ENCODE measurements around the gene MAPK11. TPM values are rescaled to one million over a fixed set of nuclear protein-coding genes. Genes with fewer than 3 reads are reported as not detected.

Gene MAPK11
- total RNA-seq, 1 donor = 3.0 TPM

DNA sequence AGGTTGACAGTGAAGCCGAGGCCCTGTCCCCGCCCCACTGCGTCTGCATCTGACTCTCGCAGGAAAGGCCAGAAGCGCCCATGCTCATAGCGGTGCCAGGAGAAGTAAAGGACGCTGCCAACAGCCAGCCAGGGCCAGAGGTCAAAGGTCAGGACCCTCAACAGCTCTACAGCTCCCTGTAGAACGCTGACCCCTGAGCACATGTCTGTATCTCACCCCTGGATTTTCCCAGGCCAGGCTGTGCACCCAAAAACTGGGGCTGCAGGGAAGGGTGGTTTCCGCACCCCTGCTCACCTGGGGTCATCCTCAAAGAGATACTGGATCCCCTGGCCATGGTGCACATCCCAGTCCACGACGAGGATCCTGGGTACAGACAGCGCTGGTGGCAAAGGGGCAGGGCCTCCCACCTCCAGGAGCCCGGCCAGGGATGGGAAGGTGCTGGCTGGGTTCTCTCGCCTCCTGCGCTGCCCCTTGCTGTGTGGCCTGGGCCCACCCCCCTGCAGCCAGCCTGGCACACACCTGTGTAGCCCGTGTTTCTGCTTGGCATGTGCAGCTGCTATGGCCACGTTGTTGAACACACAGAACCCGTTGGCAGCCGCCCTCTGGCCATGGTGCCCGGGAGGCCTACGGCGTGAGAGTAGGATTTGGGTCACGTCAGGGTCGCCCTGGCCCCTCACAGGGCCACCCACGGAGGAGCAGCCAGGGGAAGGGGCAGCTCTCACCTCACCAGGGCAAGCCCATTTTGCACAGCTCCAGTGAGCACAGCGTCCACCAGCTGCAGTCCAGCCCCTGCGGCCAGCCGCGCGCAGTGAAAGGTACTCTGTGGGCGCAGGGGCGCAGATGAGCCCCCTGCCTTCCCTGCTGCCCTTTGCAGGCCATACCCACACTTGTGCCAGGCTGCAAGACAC lies 20.6 kb downstream of the MAPK11 start:
- DNase-seq (ENCODE audit: low read depth) = no peak
- TF ChIP-seq, protein P1, sequence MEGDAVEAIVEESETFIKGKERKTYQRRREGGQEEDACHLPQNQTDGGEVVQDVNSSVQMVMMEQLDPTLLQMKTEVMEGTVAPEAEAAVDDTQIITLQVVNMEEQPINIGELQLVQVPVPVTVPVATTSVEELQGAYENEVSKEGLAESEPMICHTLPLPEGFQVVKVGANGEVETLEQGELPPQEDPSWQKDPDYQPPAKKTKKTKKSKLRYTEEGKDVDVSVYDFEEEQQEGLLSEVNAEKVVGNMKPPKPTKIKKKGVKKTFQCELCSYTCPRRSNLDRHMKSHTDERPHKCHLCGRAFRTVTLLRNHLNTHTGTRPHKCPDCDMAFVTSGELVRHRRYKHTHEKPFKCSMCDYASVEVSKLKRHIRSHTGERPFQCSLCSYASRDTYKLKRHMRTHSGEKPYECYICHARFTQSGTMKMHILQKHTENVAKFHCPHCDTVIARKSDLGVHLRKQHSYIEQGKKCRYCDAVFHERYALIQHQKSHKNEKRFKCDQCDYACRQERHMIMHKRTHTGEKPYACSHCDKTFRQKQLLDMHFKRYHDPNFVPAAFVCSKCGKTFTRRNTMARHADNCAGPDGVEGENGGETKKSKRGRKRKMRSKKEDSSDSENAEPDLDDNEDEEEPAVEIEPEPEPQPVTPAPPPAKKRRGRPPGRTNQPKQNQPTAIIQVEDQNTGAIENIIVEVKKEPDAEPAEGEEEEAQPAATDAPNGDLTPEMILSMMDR (IDR thresholded peaks at IDR 0.05; ENCODE audit: insufficient read depth, low read length) = no peak
- peak overlapping the region; percentile 84 for H3K4me3 ChIP-seq (ENCODE audit: low read depth, low read length)

DNA sequence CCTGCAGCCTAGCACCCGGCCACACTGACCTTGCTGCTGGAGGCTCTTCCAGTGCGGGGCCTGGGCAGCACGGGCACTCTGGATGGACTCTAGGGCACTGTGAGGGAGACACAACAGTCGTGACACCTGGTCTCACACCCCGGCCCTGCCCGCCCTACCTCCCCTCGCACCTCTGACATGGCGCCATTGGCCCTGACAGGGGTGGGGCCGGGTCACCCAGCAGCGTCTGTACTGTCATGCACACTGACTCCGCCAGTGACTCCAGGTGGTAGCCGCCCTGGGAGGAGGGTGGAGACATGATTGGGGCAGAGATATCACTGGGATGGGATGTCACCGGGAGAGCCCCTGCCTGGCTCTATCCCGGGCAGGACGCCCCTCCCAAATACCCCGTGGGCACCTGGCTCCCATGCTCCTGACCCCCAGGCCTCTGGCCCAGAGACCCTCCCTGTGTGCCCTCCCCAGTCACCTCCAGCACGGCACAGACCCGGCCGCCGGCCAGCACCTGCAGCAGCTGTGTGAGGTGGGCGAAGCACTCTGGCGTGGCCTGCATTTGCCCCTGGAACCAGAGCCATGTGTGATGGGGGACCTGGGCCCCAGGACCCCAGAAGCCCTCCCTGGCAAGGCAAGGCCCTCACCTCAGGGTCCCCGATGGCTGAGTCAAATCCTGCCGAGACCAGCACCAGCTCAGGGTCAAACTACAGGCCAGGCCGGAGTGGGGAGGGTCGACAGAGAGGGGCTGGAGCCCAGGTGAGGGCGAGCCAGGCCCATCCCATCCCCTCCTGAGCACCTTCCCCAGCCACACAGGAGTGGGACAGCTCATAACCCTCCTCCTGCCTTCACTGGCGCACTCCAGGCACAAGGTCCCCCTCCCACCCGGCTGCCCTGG lies 21.7 kb downstream of the MAPK11 start:
- TF ChIP-seq, protein P1 (IDR thresholded peaks at IDR 0.05; ENCODE audit: insufficient read depth, low read length) = no peak
- no peak for DNase-seq (ENCODE audit: low read depth)
- no peak overlapping the region for H3K4me3 ChIP-seq (ENCODE audit: low read depth, low read length)

DNA sequence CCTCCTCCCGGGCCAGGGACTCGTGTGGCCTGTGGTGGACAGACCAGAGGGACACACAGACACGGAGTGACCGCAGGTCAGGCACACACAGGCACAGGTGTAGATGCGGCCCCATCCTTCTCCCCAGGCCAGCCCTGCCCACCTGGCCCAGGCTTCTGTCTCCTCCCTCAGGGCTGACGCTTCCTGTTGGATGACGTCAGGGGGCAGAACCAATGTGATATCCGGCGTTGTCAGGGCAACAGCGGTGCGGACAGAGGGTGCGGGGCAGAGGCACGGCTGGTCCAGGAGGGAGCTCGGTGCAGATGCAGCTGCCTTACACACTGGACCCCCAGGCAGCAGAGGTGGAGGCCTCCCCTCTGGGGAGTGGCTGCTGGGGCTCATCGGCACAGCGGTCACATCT lies 22.4 kb downstream of the MAPK11 start:
- peak; percentile 40 for DNase-seq (ENCODE audit: low read depth)
- TF ChIP-seq, protein P1 (IDR thresholded peaks at IDR 0.05; ENCODE audit: insufficient read depth, low read length) = no peak
- no peak overlapping the region for H3K4me3 ChIP-seq (ENCODE audit: low read depth, low read length)

DNA sequence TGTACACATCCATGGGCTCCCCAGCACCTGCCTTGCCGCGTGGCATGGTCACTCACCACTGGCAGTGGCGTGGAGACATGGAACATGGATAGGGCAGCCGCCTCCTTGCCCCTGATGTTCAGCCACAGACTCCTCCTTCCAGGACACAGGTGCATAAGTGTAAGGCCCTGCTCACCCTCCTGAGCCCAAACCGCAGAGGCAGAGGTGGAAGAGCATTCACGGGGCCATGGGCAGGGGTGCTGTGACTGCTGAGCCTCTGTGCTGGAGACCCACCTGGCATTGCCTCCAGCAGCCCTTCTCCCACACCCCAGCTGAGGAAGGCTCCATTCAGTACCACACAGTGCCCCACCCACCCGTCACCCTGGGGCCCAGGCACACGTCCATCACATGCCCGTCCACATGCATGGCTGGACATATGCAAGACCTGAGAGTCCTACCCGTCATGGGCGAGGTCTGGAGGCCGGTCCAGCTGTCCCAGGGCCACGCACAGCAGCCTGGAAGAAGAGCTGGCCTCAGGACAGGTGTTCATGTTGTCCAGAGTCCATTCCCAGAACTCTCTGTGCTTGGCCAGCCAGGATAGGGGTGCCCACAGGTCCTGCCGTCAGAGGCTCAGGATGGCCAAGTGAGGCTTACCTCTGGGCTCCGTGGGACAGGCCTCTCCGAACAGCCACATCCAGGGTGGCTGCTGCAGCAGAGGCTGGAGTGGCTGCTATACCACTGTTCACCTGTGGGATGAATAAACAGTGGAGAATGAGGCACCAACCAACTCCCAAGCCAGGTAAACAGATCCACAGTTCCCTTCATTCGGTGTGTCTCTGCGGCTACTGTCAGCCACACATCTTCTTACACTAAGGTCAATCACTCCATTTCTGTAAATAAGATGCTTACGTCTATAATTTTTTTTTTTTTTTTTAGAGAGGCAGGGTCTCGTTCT lies 23.7 kb downstream of the MAPK11 start:
- no peak overlapping the region for H3K4me3 ChIP-seq (ENCODE audit: low read depth, low read length)
- DNase-seq (ENCODE audit: low read depth) = no peak

DNA sequence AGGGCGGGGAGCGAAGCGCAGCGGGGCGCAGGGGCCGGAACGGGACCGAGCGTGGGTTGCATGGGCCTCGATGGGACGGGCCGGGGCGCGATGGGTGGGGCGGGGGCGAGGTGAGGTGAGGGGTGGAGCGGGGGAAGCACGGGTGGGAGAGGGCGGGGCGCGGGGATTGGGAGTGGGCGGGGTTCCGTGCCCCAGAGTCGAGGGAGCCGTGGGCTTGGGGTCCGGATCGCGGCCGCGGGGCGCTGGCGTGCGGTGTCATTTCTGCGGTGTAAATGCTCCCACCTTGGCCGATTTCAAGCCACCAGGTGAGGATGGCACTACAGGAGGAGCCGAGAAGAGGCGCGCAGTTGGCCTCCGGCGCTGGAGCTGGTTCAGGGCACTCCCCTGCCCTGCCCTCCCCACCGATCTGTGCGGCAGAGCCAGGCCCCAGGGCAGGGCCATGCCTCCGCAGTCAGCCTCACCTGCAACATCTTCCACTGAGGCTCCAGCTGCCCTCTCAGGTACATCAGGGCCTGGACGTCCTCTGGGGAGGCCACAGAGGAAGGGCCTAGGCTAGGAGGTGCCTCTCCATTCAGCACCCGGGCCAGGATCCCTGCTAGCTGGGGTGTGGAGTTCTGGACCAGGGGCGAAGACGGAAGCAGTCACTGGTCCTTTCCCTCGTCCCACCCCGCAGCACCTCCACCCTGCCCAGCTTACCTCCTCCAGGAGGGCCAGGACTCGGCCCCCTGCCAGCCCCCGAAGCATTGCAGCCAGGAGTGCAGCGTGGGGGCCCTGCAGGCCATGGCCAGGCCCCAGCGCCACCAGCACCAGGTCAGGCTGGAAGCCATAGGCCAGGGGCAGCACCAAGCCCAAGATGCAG lies 24.7 kb downstream of the MAPK11 start:
- DNase-seq (ENCODE audit: low read depth) = no peak
- TF ChIP-seq, protein P1 (IDR thresholded peaks at IDR 0.05; ENCODE audit: insufficient read depth, low read length) = no peak
- H3K4me3 ChIP-seq (ENCODE audit: low read depth, low read length) = peak overlapping the region; percentile 77

More for the DNA sequence above, 23.7 kb downstream of the MAPK11 start:
- TF ChIP-seq, protein P1 (IDR thresholded peaks at IDR 0.05; ENCODE audit: insufficient read depth, low read length) = no peak

Measured in fibroblast of the aortic adventitia (primary cell).